Measurements from ENCODE around the gene BRSK1.

The BRSK1 gene

DNA sequence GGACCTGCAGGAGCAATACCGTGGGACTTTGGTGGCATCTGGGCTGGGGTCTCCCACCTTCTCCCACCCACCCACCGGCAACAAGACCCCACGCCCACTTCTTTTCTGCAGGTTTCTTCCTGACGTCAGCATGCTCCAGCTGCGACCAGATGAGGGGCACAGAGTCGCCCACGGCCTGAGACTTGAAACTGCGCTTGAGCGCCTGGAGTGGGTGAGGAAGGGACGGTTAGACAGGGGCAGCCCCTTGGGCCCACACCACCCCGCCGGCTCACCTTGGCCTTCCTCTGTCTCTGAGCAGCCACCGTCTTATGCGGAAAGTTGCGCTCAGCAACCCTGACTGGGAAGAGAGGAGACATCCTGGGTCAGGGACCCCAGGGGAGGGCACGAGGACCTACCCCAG lies 77.1 kb downstream of the BRSK1 start:
- TF ChIP-seq NFRKB (IDR thresholded peaks at IDR 0.05) (no peak), TARDBP (IDR thresholded peaks at IDR 0.05) (no peak), ELF4 (IDR thresholded peaks at IDR 0.05) (no peak), CTBP1 (IDR thresholded peaks at IDR 0.05; ENCODE audit: borderline replicate concordance) (no peak), SP1 (IDR thresholded peaks at IDR 0.05) (no peak), HDGF (IDR thresholded peaks at IDR 0.05; ENCODE audit: borderline replicate concordance) (no peak), FOXM1 (IDR thresholded peaks at IDR 0.05; ENCODE audit: borderline replicate concordance) (no peak), ZNF384 (IDR thresholded peaks at IDR 0.05) (no peak), L3MBTL2 (conservative IDR thresholded peaks at IDR 0.05) (no peak)
- DNase-seq (ENCODE audit: extremely low spot score): no peak
- CTCF ChIA-PET: no interaction called here
- POLR2A ChIA-PET: interaction anchor here (1.2 kb wide), 1 partner anchor 22 kb away, joined by 4 read pairs; no protein-coding TSS in a partner anchor
